Loucy (cell line): ENCODE data around the gene STARD10.
A peak's percentile ranks its signal among the peaks of the same experiment; 100 is the strongest.

Experiments
- H2AFZ ChIP-seq: fragments of 200-600 bp; sonication (generic); 2 replicates; pipeline ENCODE4 v1.6.0; 2016; ENCODE audit warnings: antibody characterized with exemption, mild to moderate bottlenecking, low read length, moderate library complexity
- H3F3A ChIP-seq: fragments of 200-600 bp; 2 replicates; pipeline ENCODE4 v1.6.0; 2016; ENCODE audit warnings: antibody characterized with exemption, low read depth, mild to moderate bottlenecking
- H3K27me3 ChIP-seq: fragments of 200-600 bp; sonication (generic); 2 replicates; pipeline ENCODE4 v1.6.1; 2014; ENCODE audit warnings: low read length, mild to moderate bottlenecking; ENCODE audit not compliant: insufficient read depth, poor library complexity, severe bottlenecking
- H3K36me3 ChIP-seq: fragments of 200-600 bp; sonication (generic); 2 replicates; pipeline ENCODE4 v1.6.1; 2016; ENCODE audit warnings: low read length; ENCODE audit not compliant: insufficient read depth
- H3K4me1 ChIP-seq: fragments of 200-600 bp; sonication (generic); 2 replicates; pipeline ENCODE4 v1.5.1; 2014; ENCODE audit warnings: low read length, mild to moderate bottlenecking; ENCODE audit not compliant: insufficient read depth, poor library complexity, severe bottlenecking
- H3K4me2 ChIP-seq: fragments of 200-600 bp; sonication (generic); 2 replicates; pipeline ENCODE4 v1.6.0; 2014; ENCODE audit warnings: antibody characterized with exemption, low read length, low read depth, mild to moderate bottlenecking; ENCODE audit not compliant: poor library complexity, severe bottlenecking
- H3K4me3 ChIP-seq: fragments of 200-600 bp; sonication (generic); 2 replicates; pipeline ENCODE4 v1.5.1; 2014; ENCODE audit warnings: low read length, mild to moderate bottlenecking, mixed read lengths; ENCODE audit not compliant: poor library complexity, severe bottlenecking
- H3K79me2 ChIP-seq: fragments of 200-600 bp; sonication (generic); 2 replicates; pipeline ENCODE4 v1.6.1; 2014; ENCODE audit warnings: low read length; ENCODE audit not compliant: insufficient read depth
- H3K9ac ChIP-seq: fragments of 200-600 bp; sonication (generic); 2 replicates; pipeline ENCODE4 v1.6.0; 2014; ENCODE audit warnings: mild to moderate bottlenecking, low read depth, low read length, moderate library complexity; ENCODE audit not compliant: poor library complexity, severe bottlenecking
- H3K9me2 ChIP-seq: fragments of 200-600 bp; sonication (generic); replicated peaks from 2 replicates; pipeline ENCODE4 v1.6.1; 2016; ENCODE audit warnings: low read depth, low read length, mixed read lengths
- H3K9me3 ChIP-seq: fragments of 200-600 bp; sonication (generic); 2 replicates; pipeline ENCODE4 v1.6.1; 2014; ENCODE audit warnings: mild to moderate bottlenecking, antibody characterized with exemption, low read length, low read depth; ENCODE audit not compliant: insufficient read depth
- H4K20me1 ChIP-seq: fragments of 200-600 bp; sonication (generic); 2 replicates; pipeline ENCODE4 v1.6.0; 2014; ENCODE audit warnings: antibody characterized with exemption, low read length, mild to moderate bottlenecking; ENCODE audit not compliant: insufficient read depth, poor library complexity, severe bottlenecking
- EZH2phosphoT487 ChIP-seq: fragments of 200-600 bp; IDR thresholded peaks from 2 replicates; pipeline ENCODE4 v1.6.1; 2018; ENCODE audit warnings: antibody characterized with exemption, mild to moderate bottlenecking, moderate library complexity, borderline replicate concordance
- TF ChIP-seq, protein P1 (sequence below): fragments of 200-600 bp; sonication (generic); conservative IDR thresholded peaks from 2 replicates; pipeline ENCODE4 v1.5.1; 2014; ENCODE audit warnings: mild to moderate bottlenecking, antibody characterized with exemption, low read length

The STARD10 gene

DNA sequence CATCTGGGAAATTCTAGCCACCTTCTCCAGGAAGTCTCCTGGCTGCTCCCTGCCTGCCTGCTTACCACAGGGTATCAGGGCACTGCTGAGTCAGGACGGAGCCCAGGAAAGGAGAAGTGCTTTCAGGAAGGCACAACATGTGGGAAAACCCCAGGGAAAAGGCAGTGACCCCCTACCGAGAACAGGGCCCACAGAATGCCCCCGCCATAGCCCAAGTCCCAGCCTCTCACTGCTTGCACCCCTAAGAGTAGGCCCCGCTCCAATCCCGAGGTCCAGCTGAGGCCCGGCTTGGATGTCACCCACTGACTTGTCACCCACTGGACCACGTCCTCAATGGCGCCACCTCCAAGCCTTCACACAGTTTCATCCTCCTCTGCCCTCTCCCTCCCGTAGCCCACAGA, 75.7 kb downstream of the STARD10 start:
- TF ChIP-seq, protein P1, sequence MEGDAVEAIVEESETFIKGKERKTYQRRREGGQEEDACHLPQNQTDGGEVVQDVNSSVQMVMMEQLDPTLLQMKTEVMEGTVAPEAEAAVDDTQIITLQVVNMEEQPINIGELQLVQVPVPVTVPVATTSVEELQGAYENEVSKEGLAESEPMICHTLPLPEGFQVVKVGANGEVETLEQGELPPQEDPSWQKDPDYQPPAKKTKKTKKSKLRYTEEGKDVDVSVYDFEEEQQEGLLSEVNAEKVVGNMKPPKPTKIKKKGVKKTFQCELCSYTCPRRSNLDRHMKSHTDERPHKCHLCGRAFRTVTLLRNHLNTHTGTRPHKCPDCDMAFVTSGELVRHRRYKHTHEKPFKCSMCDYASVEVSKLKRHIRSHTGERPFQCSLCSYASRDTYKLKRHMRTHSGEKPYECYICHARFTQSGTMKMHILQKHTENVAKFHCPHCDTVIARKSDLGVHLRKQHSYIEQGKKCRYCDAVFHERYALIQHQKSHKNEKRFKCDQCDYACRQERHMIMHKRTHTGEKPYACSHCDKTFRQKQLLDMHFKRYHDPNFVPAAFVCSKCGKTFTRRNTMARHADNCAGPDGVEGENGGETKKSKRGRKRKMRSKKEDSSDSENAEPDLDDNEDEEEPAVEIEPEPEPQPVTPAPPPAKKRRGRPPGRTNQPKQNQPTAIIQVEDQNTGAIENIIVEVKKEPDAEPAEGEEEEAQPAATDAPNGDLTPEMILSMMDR: no peak
- TF ChIP-seq EZH2phosphoT487: no peak
- peaks cover 78% of the 10 kb centered on the region for H3K79me2 ChIP-seq
- H3K9me3 ChIP-seq: no peaks in the 10 kb centered on the region
- no peaks in the 10 kb centered on the region for H3K9me2 ChIP-seq
- H3K4me1 ChIP-seq: peaks cover 45% of the 10 kb centered on the region
- no peak overlapping the region for H3K9ac ChIP-seq
- H3K27me3 ChIP-seq: no peaks in the 10 kb centered on the region
- H4K20me1 ChIP-seq: peaks cover 39% of the 10 kb centered on the region
- no peak overlapping the region for H3K4me3 ChIP-seq
- peaks cover 20% of the 10 kb centered on the region; the same call in 1 of the 2 replicates for H3K36me3 ChIP-seq
- H3K4me2 ChIP-seq: peak overlapping the region; percentile 91
- no peaks in the 10 kb centered on the region for H3F3A ChIP-seq
- H2AFZ ChIP-seq: no peak overlapping the region

GRCh38 chr11:72716788-72717435, 76.9 kb downstream of the STARD10 start:
- H4K20me1 ChIP-seq: peaks cover 45% of the 10 kb centered on the region
- H2AFZ ChIP-seq: no peak overlapping the region
- no peak overlapping the region for H3K4me2 ChIP-seq
- peaks cover 36% of the 10 kb centered on the region for H3K4me1 ChIP-seq
- no peak overlapping the region for H3K9ac ChIP-seq
- H3K9me3 ChIP-seq: no peaks in the 10 kb centered on the region
- H3K79me2 ChIP-seq: peaks cover 81% of the 10 kb centered on the region
- no peaks in the 10 kb centered on the region for H3K27me3 ChIP-seq
- no peak overlapping the region for H3K4me3 ChIP-seq
- H3K36me3 ChIP-seq: peaks cover 28% of the 10 kb centered on the region; the same call in 1 of the 2 replicates
- TF ChIP-seq, protein P1: no peak
- no peak for TF ChIP-seq EZH2phosphoT487
- no peaks in the 10 kb centered on the region for H3K9me2 ChIP-seq
- H3F3A ChIP-seq: no peaks in the 10 kb centered on the region

DNA sequence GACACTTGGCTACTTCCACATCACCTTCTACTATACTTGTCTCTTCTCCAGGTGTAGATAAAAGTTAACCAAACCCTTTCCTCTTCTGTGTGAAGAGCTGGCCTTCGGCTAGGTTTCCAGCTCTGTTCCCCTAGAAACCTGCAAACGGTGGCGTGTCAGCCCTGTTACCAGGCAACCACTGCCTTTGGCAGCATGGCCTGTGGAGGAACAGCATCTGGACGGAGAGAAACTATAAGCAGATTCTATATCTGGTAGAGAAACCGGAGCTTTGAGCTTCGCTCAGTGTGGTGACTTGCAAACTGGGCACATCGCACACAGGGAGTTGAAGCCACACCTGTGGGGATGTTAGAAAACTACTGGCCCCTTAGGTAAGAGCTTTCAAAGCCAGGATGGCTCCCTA, 77.6 kb downstream of the STARD10 start:
- H3K4me2 ChIP-seq: no peak overlapping the region
- TF ChIP-seq EZH2phosphoT487: no peak
- TF ChIP-seq, protein P1: no peak
- H4K20me1 ChIP-seq: peaks cover 44% of the 10 kb centered on the region
- peaks cover 30% of the 10 kb centered on the region for H3K4me1 ChIP-seq
- no peaks in the 10 kb centered on the region for H3K27me3 ChIP-seq
- H3F3A ChIP-seq: no peaks in the 10 kb centered on the region
- peaks cover 34% of the 10 kb centered on the region; the same call in 1 of the 2 replicates for H3K36me3 ChIP-seq
- no peak overlapping the region for H3K4me3 ChIP-seq
- peaks cover 74% of the 10 kb centered on the region for H3K79me2 ChIP-seq
- H3K9ac ChIP-seq: no peak overlapping the region
- no peaks in the 10 kb centered on the region for H3K9me3 ChIP-seq
- H3K9me2 ChIP-seq: no peaks in the 10 kb centered on the region
- H2AFZ ChIP-seq: no peak overlapping the region
